Measurements from ENCODE around the gene HFE. TPM values are rescaled to one million over a fixed set of nuclear protein-coding genes. Genes with fewer than 3 reads are reported as not detected.
A peak's percentile ranks its signal among the peaks of the same experiment; 100 is the strongest.

The HFE gene
- total RNA-seq, 6 experiments from 2014 or later = 8.9 to 20.7 (median 15.8) TPM

DNA sequence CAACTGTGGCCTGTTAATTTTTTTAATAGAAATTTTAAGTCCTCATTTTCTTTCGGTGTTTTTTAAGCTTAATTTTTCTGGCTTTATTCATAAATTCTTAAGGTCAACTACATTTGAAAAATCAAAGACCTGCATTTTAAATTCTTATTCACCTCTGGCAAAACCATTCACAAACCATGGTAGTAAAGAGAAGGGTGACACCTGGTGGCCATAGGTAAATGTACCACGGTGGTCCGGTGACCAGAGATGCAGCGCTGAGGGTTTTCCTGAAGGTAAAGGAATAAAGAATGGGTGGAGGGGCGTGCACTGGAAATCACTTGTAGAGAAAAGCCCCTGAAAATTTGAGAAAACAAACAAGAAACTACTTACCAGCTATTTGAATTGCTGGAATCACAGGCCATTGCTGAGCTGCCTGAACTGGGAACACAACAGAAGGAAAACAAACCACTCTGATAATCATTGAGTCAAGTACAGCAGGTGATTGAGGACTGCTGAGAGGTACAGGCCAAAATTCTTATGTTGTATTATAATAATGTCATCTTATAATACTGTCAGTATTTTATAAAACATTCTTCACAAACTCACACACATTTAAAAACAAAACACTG is 10.1 kb downstream of the HFE start:
- Histone ChIP-seq H3K4me1 (peaks cover 0 to under 1% (median 0%) of the 10 kb centered on the region in 4 donors), H3K27ac (no peak overlapping the region), H3K36me3 (no peaks in the 10 kb centered on the region), H3K27me3 (no peaks in the 10 kb centered on the region), H3K9me3 (no peaks in the 10 kb centered on the region), H3K4me3 (no peak overlapping the region)
- ATAC-seq (peak; percentile 94 to 95 (median 94)), DNase-seq (peak in 2 of 3 donors; percentile 34 to 65)
- no peak for TF ChIP-seq POLR2A (IDR thresholded peaks at IDR 0.05)
- TF ChIP-seq, protein P1, sequence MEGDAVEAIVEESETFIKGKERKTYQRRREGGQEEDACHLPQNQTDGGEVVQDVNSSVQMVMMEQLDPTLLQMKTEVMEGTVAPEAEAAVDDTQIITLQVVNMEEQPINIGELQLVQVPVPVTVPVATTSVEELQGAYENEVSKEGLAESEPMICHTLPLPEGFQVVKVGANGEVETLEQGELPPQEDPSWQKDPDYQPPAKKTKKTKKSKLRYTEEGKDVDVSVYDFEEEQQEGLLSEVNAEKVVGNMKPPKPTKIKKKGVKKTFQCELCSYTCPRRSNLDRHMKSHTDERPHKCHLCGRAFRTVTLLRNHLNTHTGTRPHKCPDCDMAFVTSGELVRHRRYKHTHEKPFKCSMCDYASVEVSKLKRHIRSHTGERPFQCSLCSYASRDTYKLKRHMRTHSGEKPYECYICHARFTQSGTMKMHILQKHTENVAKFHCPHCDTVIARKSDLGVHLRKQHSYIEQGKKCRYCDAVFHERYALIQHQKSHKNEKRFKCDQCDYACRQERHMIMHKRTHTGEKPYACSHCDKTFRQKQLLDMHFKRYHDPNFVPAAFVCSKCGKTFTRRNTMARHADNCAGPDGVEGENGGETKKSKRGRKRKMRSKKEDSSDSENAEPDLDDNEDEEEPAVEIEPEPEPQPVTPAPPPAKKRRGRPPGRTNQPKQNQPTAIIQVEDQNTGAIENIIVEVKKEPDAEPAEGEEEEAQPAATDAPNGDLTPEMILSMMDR (IDR thresholded peaks at IDR 0.05) = peak; percentile 78 to 90 (median 84)
- intact Hi-C loops (cut with DNase I) = loop anchor here in 1 of 2 donors (5.0 kb wide), 1 partner anchor 35 kb away; no protein-coding TSS in a partner anchor
- WGBS (ENCODE audit: insufficient coverage, low coverage, low lambda C conversion rate, missing lambda C conversion rate) = 2% methylated on average over 5 of the region's 5 CpGs

DNA sequence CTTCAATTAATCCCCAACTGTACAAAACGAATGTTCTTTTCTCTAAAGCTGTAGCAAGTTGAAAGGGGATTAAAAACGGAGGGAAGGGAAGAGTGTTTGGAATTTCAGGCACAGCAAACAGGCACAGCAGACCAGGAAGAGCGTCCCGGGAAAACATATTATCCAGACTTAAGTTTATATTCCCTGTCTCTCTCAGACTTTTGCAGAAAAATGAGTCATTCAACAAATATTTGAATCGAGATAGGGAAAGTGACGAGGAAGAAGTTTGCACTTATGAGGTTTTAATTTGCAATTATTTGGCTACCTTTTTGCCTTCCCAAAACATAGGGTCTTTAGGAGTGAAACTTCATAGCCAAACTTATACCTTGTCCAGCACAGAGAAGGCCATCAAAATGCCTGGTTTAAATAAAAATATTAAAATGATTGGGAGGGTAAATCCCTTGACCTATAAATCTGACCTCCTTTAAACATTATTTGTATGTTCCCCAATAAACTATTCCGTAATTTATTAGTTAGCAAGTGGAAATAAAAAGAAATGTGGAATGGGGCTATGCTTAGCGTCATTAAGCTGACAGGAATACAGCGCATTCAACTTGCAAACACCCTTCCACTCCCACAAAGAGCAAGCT is 16.0 kb downstream of the HFE start:
- Histone ChIP-seq H3K27me3 (no peaks in the 10 kb centered on the region), H3K36me3 (no peaks in the 10 kb centered on the region), H3K9me3 (no peaks in the 10 kb centered on the region), H3K4me3 (peak overlapping the region in 2 of 3 donors; percentile 15 to 57), H3K27ac (peak overlapping the region; percentile 69 to 90 (median 82)), H3K4me1 (peaks cover 0 to 10% (median 4%) of the 10 kb centered on the region in 4 donors)
- WGBS (ENCODE audit: insufficient coverage, low coverage, low lambda C conversion rate, missing lambda C conversion rate) = 12% methylated on average over 9 of the region's 9 CpGs
- intact Hi-C loops (cut with DNase I) = loop anchor here in 1 of 2 donors (5.0 kb wide), 1 partner anchor 41 kb away; no protein-coding TSS in a partner anchor
- TF ChIP-seq POLR2A (IDR thresholded peaks at IDR 0.05) = no peak
- TF ChIP-seq, protein P1 (IDR thresholded peaks at IDR 0.05) = no peak
- ATAC-seq (peak; percentile 86 to 94 (median 88)), DNase-seq (no peak)

DNA sequence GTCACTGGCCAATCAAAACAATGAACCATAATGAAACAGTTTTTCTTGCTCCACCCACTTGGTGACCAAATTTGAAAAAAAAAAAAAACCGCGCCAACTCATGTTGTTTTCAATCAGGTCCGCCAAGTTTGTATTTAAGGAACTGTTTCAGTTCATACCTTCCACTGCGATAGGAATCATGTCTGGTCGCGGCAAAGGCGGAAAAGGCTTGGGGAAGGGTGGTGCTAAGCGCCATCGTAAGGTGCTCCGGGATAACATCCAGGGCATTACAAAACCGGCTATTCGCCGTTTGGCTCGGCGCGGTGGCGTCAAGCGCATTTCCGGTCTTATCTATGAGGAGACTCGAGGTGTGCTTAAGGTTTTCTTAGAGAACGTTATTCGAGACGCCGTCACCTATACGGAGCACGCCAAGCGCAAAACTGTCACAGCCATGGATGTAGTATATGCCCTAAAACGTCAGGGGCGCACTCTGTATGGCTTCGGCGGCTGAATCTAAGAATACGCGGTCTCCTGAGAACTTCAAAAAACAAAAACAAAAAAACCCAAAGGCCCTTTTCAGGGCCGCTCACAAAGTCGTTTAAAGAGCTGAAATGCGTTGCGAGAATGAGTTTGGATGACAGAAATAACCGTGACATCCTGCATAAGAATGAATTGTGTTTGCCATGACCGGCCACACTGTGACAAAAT is 16.7 kb downstream of the HFE start:
- TF ChIP-seq, protein P1 (IDR thresholded peaks at IDR 0.05) = peak; percentile 23 to 34 (median 26)
- peak; percentile 93 for TF ChIP-seq POLR2A (IDR thresholded peaks at IDR 0.05)
- no peaks in the 10 kb centered on the region for H3K27me3 ChIP-seq
- peak overlapping the region; percentile 75 to 90 (median 82) for H3K27ac ChIP-seq
- H3K4me1 ChIP-seq = peaks cover 0 to 10% (median 4%) of the 10 kb centered on the region in 4 donors
- intact Hi-C loops (cut with DNase I) = loop anchor here in 1 of 2 donors (5.0 kb wide), 1 partner anchor 42 kb away; no protein-coding TSS in a partner anchor
- WGBS (ENCODE audit: insufficient coverage, low coverage, low lambda C conversion rate, missing lambda C conversion rate) = 0% methylated on average over 39 of the region's 39 CpGs
- DNase-seq (peak; percentile 87 to 93 (median 93)), ATAC-seq (peak; percentile 85 to 93 (median 89))
- peak overlapping the region; percentile 27 to 57 (median 52) for H3K4me3 ChIP-seq
- H3K36me3 ChIP-seq = no peaks in the 10 kb centered on the region
- no peaks in the 10 kb centered on the region for H3K9me3 ChIP-seq

DNA sequence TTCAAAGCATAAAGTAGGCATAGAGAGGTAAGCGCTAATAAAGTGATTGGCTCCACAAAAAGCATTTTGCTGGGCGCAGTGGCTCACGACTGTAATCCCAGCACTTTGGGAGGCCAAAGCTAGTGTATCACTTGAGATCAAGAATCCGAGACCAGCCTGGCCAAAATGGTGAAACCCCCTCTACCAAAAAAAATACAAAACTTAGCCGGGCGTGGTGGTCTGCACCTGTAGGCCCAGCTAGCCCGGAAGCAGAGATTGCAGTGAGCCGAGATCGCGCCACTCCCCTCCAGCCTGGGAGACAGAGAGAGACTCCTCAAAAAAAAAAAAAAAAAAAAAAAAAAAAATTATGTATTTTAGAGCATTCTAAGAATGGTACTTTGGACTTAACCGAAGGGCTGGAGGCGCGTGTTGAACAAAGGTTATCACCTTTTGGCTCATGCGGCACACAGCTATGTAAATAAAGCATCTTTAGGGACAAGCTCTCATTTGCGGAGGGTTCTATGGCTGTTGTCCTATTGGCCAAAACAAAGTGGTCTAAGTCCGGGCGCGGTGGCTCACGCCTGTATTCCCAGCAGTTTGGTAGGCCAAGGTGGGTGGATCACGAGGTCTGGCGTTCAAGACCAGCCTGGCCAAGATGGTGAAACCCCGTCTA is 17.4 kb downstream of the HFE start:
- peak; percentile 69 to 84 (median 74) for ATAC-seq
- intact Hi-C loops (cut with DNase I) = loop anchor here in 1 of 2 donors (5.0 kb wide), 1 partner anchor 42 kb away; no protein-coding TSS in a partner anchor
- no peaks in the 10 kb centered on the region for H3K27me3 ChIP-seq
- WGBS (ENCODE audit: insufficient coverage, low coverage, low lambda C conversion rate, missing lambda C conversion rate) = 16% methylated on average over 19 of the region's 22 CpGs
- TF ChIP-seq, protein P1 (IDR thresholded peaks at IDR 0.05) = no peak
- no peak for TF ChIP-seq POLR2A (IDR thresholded peaks at IDR 0.05)
- peak overlapping the region; percentile 75 to 90 (median 82) for H3K27ac ChIP-seq
- peak; percentile 72 to 84 (median 81) for DNase-seq
- H3K9me3 ChIP-seq = no peaks in the 10 kb centered on the region
- H3K36me3 ChIP-seq = no peaks in the 10 kb centered on the region
- H3K4me3 ChIP-seq = peak overlapping the region; percentile 27 to 57 (median 52)
- peaks cover 0 to 10% (median 4%) of the 10 kb centered on the region in 4 donors for H3K4me1 ChIP-seq

All from right lobe of liver (tissue), 6 donors.